Measurements from ENCODE around the gene SYNDIG1.

SYNDIG1 gene

GRCh38 chr20:24528583-24529368 lies 59.3 kb downstream of the SYNDIG1 start:
- no peak for DNase-seq (ENCODE audit: low read depth)

- DNase-seq (ENCODE audit: low read depth), result no peak
Measured at GRCh38 chr20:24529369-24529719, 59.9 kb downstream of the SYNDIG1 start.

- DNase-seq (ENCODE audit: low read depth), result no peak
Measured at GRCh38 chr20:24530131-24530680, 60.8 kb downstream of the SYNDIG1 start.

- DNase-seq (ENCODE audit: low read depth), result no peak
Measured at GRCh38 chr20:24531202-24531601, 61.8 kb downstream of the SYNDIG1 start.

- DNase-seq (ENCODE audit: low read depth), result no peak
Measured at GRCh38 chr20:24531631-24532419, 62.4 kb downstream of the SYNDIG1 start.

GRCh38 chr20:24533449-24533848 lies 64.0 kb downstream of the SYNDIG1 start:
- DNase-seq (ENCODE audit: low read depth), result no peak

GRCh38 chr20:24534282-24534681 lies 64.9 kb downstream of the SYNDIG1 start:
- DNase-seq (ENCODE audit: low read depth), result no peak

- no peak for DNase-seq (ENCODE audit: low read depth)
Measured at GRCh38 chr20:24535941-24536730, 66.7 kb downstream of the SYNDIG1 start.

GRCh38 chr20:24537210-24537609 lies 67.8 kb downstream of the SYNDIG1 start:
- no peak for DNase-seq (ENCODE audit: low read depth)

GRCh38 chr20:24542721-24543120 lies 73.3 kb downstream of the SYNDIG1 start:
- DNase-seq (ENCODE audit: low read depth), result no peak

- no peak for DNase-seq (ENCODE audit: low read depth)
Measured at GRCh38 chr20:24543168-24543567, 73.7 kb downstream of the SYNDIG1 start.

GRCh38 chr20:24543741-24544140 lies 74.3 kb downstream of the SYNDIG1 start:
- DNase-seq (ENCODE audit: low read depth), result no peak

- no peak for DNase-seq (ENCODE audit: low read depth)
Measured at GRCh38 chr20:24544371-24544770, 74.9 kb downstream of the SYNDIG1 start.

GRCh38 chr20:24545168-24545567 lies 75.7 kb downstream of the SYNDIG1 start:
- DNase-seq (ENCODE audit: low read depth), result no peak

- no peak for DNase-seq (ENCODE audit: low read depth)
Measured at GRCh38 chr20:24546232-24546892, 76.9 kb downstream of the SYNDIG1 start.

- DNase-seq (ENCODE audit: low read depth), result no peak
Measured at GRCh38 chr20:24547967-24548366, 78.5 kb downstream of the SYNDIG1 start.

GRCh38 chr20:24559114-24559732 lies 89.8 kb downstream of the SYNDIG1 start:
- DNase-seq (ENCODE audit: low read depth), result no peak

- DNase-seq (ENCODE audit: low read depth), result no peak
Measured at GRCh38 chr20:24560571-24561491, 91.4 kb downstream of the SYNDIG1 start.

- DNase-seq (ENCODE audit: low read depth), result no peak
Measured at GRCh38 chr20:24565835-24566351, 96.5 kb downstream of the SYNDIG1 start.

- no peak for DNase-seq (ENCODE audit: low read depth)
Measured at GRCh38 chr20:24566656-24567055, 97.2 kb downstream of the SYNDIG1 start.
